ENCODE results near the gene NATD1.

DNA sequence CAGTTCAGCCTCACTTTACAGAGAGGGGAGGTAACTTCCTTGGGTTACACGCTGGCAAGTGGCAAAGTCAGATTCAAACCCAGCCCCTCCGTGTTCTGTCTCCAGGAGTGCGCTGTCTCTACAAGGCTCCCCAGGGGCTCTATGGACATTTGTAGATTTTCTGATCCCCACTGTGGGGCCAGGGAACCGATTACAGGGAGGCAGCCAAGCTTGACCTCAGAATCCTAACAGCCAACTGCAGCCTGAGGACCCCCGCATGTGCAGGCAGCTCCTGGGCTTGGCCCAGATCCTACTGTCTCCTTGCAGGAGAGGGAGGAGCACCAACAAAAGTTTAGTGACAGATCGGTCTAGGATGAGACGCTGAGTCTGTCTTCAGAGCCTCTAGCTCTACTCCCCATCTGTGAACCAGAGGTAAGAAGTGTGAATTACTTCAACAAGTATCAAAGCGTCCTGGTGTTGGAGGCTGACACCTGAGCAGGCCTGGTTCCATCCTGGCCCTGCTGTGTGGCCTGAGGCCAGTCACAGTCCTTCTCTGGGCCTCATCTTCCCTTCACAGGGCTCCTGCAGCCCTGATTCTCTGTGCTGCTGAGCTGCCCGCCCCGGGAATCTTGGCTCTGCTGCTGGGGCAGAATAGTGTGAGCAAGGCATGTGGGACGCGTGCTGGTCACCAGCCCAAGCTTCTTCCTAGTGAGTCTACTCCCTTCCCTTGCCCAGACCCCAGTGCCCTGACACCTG lies 9.2 kb upstream of the NATD1 start:
- TF ChIP-seq, protein P1, sequence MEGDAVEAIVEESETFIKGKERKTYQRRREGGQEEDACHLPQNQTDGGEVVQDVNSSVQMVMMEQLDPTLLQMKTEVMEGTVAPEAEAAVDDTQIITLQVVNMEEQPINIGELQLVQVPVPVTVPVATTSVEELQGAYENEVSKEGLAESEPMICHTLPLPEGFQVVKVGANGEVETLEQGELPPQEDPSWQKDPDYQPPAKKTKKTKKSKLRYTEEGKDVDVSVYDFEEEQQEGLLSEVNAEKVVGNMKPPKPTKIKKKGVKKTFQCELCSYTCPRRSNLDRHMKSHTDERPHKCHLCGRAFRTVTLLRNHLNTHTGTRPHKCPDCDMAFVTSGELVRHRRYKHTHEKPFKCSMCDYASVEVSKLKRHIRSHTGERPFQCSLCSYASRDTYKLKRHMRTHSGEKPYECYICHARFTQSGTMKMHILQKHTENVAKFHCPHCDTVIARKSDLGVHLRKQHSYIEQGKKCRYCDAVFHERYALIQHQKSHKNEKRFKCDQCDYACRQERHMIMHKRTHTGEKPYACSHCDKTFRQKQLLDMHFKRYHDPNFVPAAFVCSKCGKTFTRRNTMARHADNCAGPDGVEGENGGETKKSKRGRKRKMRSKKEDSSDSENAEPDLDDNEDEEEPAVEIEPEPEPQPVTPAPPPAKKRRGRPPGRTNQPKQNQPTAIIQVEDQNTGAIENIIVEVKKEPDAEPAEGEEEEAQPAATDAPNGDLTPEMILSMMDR (IDR thresholded peaks at IDR 0.05; ENCODE audit: insufficient read depth, low read depth, low read length): no peak
- no peak for TF ChIP-seq EZH2 (IDR thresholded peaks at IDR 0.05; ENCODE audit: insufficient read depth, low read length)
